DOHH2 (cell line): ENCODE data around the gene MACF1.

Source experiments
- H3F3A ChIP-seq: fragments of 200-600 bp; sonication (generic), shearing (Covaris generic); 2 replicates; pipeline ENCODE4 v1.6.0; 2016; ENCODE audit warnings: antibody characterized with exemption, mild to moderate bottlenecking; ENCODE audit not compliant: control insufficient read depth, insufficient read depth
- H3K27ac ChIP-seq: fragments of 200-600 bp; sonication (generic); 2 replicates; pipeline ENCODE4 v1.5.1; 2014; ENCODE audit warnings: low read depth, mild to moderate bottlenecking, low read length, moderate library complexity
- H3K27me3 ChIP-seq: fragments of 200-600 bp; sonication (generic); 2 replicates; pipeline ENCODE4 v1.6.1; 2014; ENCODE audit warnings: mild to moderate bottlenecking, low read length, mixed read lengths; ENCODE audit not compliant: control insufficient read depth
- H3K36me3 ChIP-seq: fragments of 200-600 bp; sonication (generic); 2 replicates; pipeline ENCODE4 v1.6.1; 2014; ENCODE audit warnings: mild to moderate bottlenecking, low read length, moderate library complexity, mixed read lengths; ENCODE audit not compliant: control insufficient read depth
- H3K4me1 ChIP-seq: fragments of 200-600 bp; sonication (generic); 2 replicates; pipeline ENCODE4 v1.6.1; 2014; ENCODE audit warnings: mild to moderate bottlenecking, low read length, mixed read lengths; ENCODE audit not compliant: control insufficient read depth
- H3K4me2 ChIP-seq: fragments of 200-600 bp; sonication (generic); 2 replicates; pipeline ENCODE4 v1.6.0; 2014; ENCODE audit warnings: mild to moderate bottlenecking, low read length, moderate library complexity
- H3K4me3 ChIP-seq: fragments of 200-600 bp; sonication (generic); 2 replicates; pipeline ENCODE4 v1.5.1; 2014; ENCODE audit warnings: mild to moderate bottlenecking, low read length, mixed read lengths
- H3K79me2 ChIP-seq: fragments of 200-600 bp; sonication (generic); 2 replicates; pipeline ENCODE4 v1.6.1; 2014; ENCODE audit warnings: mild to moderate bottlenecking, low read length, mixed read lengths; ENCODE audit not compliant: control insufficient read depth
- H3K9me2 ChIP-seq: fragments of 200-600 bp; sonication (generic); replicated peaks from 2 replicates; pipeline ENCODE4 v1.6.1; 2014; ENCODE audit warnings: mild to moderate bottlenecking, low read length, mixed read lengths; ENCODE audit not compliant: control insufficient read depth
- H3K9me3 ChIP-seq: fragments of 200-600 bp; sonication (generic); 2 replicates; pipeline ENCODE4 v1.6.1; 2014; ENCODE audit warnings: antibody characterized with exemption, low read length, mixed read lengths; ENCODE audit not compliant: control insufficient read depth, insufficient read depth
- H4K20me1 ChIP-seq: fragments of 200-600 bp; sonication (generic); 2 replicates; pipeline ENCODE4 v1.6.0; 2014; ENCODE audit warnings: low read depth, mild to moderate bottlenecking, antibody characterized with exemption, low read length, moderate library complexity; ENCODE audit not compliant: control insufficient read depth, insufficient read depth
- EZH2phosphoT487 ChIP-seq: fragments of 200-600 bp; sonication (generic); IDR thresholded peaks from 2 replicates; pipeline ENCODE4 v1.6.1; 2017; ENCODE audit warnings: borderline replicate concordance, mild to moderate bottlenecking, antibody characterized with exemption, low read length, moderate library complexity, mixed read lengths
- TF ChIP-seq, protein P1 (sequence below): fragments of 200-600 bp; sonication (generic); IDR thresholded peaks from one replicate; pipeline ENCODE4 v1.5.1; 2014; ENCODE audit warnings: antibody characterized with exemption, mild to moderate bottlenecking, low read depth, low read length; ENCODE audit not compliant: poor library complexity, severe bottlenecking

The MACF1 gene

DNA sequence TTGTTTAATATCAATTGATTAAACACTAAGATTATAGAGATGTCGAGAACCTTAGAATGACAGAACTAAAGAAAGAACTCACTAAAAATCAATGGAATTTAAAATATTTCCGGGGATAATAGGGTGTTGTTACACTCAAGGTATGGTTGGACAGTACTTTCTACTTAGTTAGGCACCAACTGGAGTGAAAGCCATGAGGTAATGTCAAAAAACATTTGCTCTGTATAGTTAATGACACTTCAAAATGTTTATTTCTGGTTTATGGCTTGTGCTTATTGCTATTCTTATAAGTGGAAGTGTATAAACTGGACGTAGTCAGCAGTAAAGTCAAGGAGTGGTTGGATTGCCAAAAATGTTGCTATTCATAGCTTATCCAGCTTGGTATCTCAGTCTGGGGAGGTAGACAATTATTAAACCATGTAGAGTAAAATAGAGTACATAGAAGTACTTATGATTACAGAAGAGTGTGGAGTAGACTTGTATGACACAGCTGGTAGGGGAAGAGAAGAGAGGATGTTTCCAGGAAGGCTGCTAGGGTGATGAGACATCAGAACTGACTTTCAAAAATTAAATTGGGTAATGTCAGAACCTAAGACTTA, 230.4 kb downstream of the MACF1 start:
- Histone ChIP-seq H4K20me1 (no peaks in the 10 kb centered on the region), H3K79me2 (no peaks in the 10 kb centered on the region), H3K4me2 (no peak overlapping the region), H3K27me3 (no peaks in the 10 kb centered on the region), H3F3A (no peaks in the 10 kb centered on the region), H3K36me3 (peaks cover 32% of the 10 kb centered on the region), H3K4me3 (no peak overlapping the region), H3K4me1 (no peaks in the 10 kb centered on the region), H3K27ac (no peak overlapping the region), H3K9me3 (no peaks in the 10 kb centered on the region), H3K9me2 (no peaks in the 10 kb centered on the region)
- TF ChIP-seq EZH2phosphoT487, result no peak
- TF ChIP-seq, protein P1, sequence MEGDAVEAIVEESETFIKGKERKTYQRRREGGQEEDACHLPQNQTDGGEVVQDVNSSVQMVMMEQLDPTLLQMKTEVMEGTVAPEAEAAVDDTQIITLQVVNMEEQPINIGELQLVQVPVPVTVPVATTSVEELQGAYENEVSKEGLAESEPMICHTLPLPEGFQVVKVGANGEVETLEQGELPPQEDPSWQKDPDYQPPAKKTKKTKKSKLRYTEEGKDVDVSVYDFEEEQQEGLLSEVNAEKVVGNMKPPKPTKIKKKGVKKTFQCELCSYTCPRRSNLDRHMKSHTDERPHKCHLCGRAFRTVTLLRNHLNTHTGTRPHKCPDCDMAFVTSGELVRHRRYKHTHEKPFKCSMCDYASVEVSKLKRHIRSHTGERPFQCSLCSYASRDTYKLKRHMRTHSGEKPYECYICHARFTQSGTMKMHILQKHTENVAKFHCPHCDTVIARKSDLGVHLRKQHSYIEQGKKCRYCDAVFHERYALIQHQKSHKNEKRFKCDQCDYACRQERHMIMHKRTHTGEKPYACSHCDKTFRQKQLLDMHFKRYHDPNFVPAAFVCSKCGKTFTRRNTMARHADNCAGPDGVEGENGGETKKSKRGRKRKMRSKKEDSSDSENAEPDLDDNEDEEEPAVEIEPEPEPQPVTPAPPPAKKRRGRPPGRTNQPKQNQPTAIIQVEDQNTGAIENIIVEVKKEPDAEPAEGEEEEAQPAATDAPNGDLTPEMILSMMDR, result no peak

DNA sequence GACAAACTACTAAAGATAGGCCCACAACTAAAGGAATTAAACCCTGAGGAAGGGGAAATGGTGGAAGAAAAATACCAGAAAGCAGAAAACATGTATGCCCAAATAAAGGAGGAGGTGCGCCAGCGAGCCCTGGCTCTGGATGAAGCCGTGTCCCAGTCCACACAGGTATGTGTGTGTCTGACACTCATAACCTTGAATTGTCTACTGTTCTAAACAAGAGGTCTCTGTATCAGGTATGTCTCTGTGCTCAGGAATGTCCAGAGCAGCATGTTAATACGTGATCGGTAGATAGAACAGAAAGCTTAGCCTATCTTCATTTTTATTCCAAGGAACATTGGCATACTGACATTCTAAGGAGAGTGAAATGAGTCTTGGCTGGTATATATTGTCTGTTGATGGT, 231.1 kb downstream of the MACF1 start:
- Histone ChIP-seq H3F3A (no peaks in the 10 kb centered on the region), H3K9me2 (no peaks in the 10 kb centered on the region), H3K27me3 (no peaks in the 10 kb centered on the region), H3K4me1 (no peaks in the 10 kb centered on the region), H3K36me3 (peaks cover 30% of the 10 kb centered on the region), H3K4me2 (no peak overlapping the region), H3K79me2 (no peaks in the 10 kb centered on the region), H3K4me3 (no peak overlapping the region), H3K9me3 (no peaks in the 10 kb centered on the region), H3K27ac (no peak overlapping the region), H4K20me1 (no peaks in the 10 kb centered on the region)
- TF ChIP-seq, protein P1, result no peak
- no peak for TF ChIP-seq EZH2phosphoT487

DNA sequence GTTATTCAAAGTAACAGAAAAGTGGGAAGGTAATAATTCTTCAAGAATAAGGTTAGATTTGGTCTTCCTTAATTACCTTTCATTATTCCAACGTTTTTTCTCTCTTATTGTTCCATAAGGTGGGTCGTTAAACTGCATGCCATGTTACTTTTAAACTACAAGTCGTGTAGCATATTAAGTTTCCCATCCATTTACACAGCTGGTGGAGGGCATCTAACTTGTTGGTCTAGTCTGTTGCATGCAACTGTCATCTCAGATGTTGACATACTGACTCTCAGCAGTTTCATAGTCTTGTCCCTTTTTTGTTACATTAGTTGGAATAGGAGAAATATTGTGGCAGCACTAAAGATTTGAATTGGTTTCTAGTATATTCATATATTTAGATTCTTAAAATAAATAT, 232.3 kb downstream of the MACF1 start:
- Histone ChIP-seq H3K9me2 (no peaks in the 10 kb centered on the region), H4K20me1 (no peaks in the 10 kb centered on the region), H3K79me2 (no peaks in the 10 kb centered on the region), H3K27me3 (no peaks in the 10 kb centered on the region), H3K36me3 (peaks cover 39% of the 10 kb centered on the region), H3K4me2 (no peak overlapping the region), H3K27ac (no peak overlapping the region), H3K4me3 (no peak overlapping the region), H3K4me1 (no peaks in the 10 kb centered on the region), H3F3A (no peaks in the 10 kb centered on the region), H3K9me3 (no peaks in the 10 kb centered on the region)
- no peak for TF ChIP-seq EZH2phosphoT487
- TF ChIP-seq, protein P1, result no peak
